ENCODE measurements around the gene MRM3. TPM values are rescaled to one million over a fixed set of nuclear protein-coding genes. Genes with fewer than 3 reads are reported as not detected.
"Not testable (repeated sequence)": the region's sequence is repeated elsewhere in the genome, so short reads cannot be mapped to it uniquely, and the experiment has no call there.

Gene MRM3
- total RNA-seq, 4 donors from 2014 or later = 3.2 to 20.8 (median 11.6) TPM

GRCh38 chr17:802901-803881, 21.0 kb downstream of the MRM3 start:
- H3K4me1 ChIP-seq = no peaks in the 10 kb centered on the region
- no peaks in the 10 kb centered on the region for H3K27me3 ChIP-seq
- DNase-seq = peak in 1 of 2 donors; percentile 40
- intact Hi-C loops (cut with DNase I; ENCODE audit: low total_unique reads) = no loop called here
- H3K36me3 ChIP-seq = no peaks in the 10 kb centered on the region
- no peaks in the 10 kb centered on the region for H3K9me3 ChIP-seq
- no peak for TF ChIP-seq POLR2A (IDR thresholded peaks at IDR 0.05)
- TF ChIP-seq CTCF (IDR thresholded peaks at IDR 0.05) = no peak
- no peak overlapping the region for H3K27ac ChIP-seq
- H3K4me3 ChIP-seq = no peak overlapping the region

- H3K9me3 ChIP-seq = no peaks in the 10 kb centered on the region
- no peak for TF ChIP-seq POLR2A (IDR thresholded peaks at IDR 0.05)
- TF ChIP-seq CTCF (IDR thresholded peaks at IDR 0.05) = no peak
- no peak for DNase-seq
- no peaks in the 10 kb centered on the region for H3K4me1 ChIP-seq
- H3K4me3 ChIP-seq = no peak overlapping the region
- no peak overlapping the region for H3K27ac ChIP-seq
- H3K27me3 ChIP-seq = no peaks in the 10 kb centered on the region
- intact Hi-C loops (cut with DNase I; ENCODE audit: low total_unique reads) = no loop called here
- H3K36me3 ChIP-seq = no peaks in the 10 kb centered on the region
Observed at GRCh38 chr17:804541-805435, 22.6 kb downstream of the MRM3 start.

GRCh38 chr17:805886-806285, 23.7 kb downstream of the MRM3 start:
- DNase-seq, H3K27ac ChIP-seq: not testable (repeated sequence)

GRCh38 chr17:806346-806745, 24.2 kb downstream of the MRM3 start:
- intact Hi-C loops (cut with DNase I; ENCODE audit: low total_unique reads) = no loop called here
- TF ChIP-seq POLR2A (IDR thresholded peaks at IDR 0.05) (no peak), CTCF (IDR thresholded peaks at IDR 0.05) (no peak)

More at GRCh38 chr17:805886-806285, 23.7 kb downstream of the MRM3 start:
- H3K27me3 ChIP-seq; intact Hi-C loops (cut with DNase I; ENCODE audit: low total_unique reads); H3K36me3 ChIP-seq; H3K9me3 ChIP-seq; H3K4me3 ChIP-seq; H3K4me1 ChIP-seq: not testable (repeated sequence)

GRCh38 chr17:806781-807522, 24.8 kb downstream of the MRM3 start:
- Histone ChIP-seq H3K4me1 (no peaks in the 10 kb centered on the region), H3K36me3 (no peaks in the 10 kb centered on the region), H3K4me3 (no peak overlapping the region), H3K27me3 (no peaks in the 10 kb centered on the region), H3K27ac (no peak overlapping the region), H3K9me3 (no peaks in the 10 kb centered on the region)
- intact Hi-C loops (cut with DNase I; ENCODE audit: low total_unique reads) = no loop called here
- no peak for DNase-seq
- TF ChIP-seq CTCF (IDR thresholded peaks at IDR 0.05) (no peak), POLR2A (IDR thresholded peaks at IDR 0.05) (no peak)

More at GRCh38 chr17:806346-806745, 24.2 kb downstream of the MRM3 start:
- Histone ChIP-seq H3K4me3 (no peak overlapping the region), H3K4me1 (no peaks in the 10 kb centered on the region), H3K9me3 (no peaks in the 10 kb centered on the region), H3K36me3 (no peaks in the 10 kb centered on the region), H3K27me3 (no peaks in the 10 kb centered on the region), H3K27ac (no peak overlapping the region)
- no peak for DNase-seq
